Neural cell (in vitro differentiated cells): ENCODE measurements around the gene TPRA1. TPM values are rescaled to one million over a fixed set of nuclear protein-coding genes. Genes with fewer than 3 reads are reported as not detected.

Experiments
- H2AFZ ChIP-seq: fragments of 200-600, 300-800 bp; sonication (generic), shearing (Covaris generic); 2 replicates; pipeline ENCODE4 v1.6.0; 2014; ENCODE audit warnings: low read depth, mild to moderate bottlenecking, antibody characterized with exemption, low read length, moderate library complexity
- H3F3A ChIP-seq: fragments of 200-600 bp; shearing (Covaris generic); 2 replicates; pipeline ENCODE4 v1.6.1; 2016; ENCODE audit warnings: mild to moderate bottlenecking, moderate library complexity, mixed read lengths, antibody characterized with exemption, low read length; ENCODE audit not compliant: insufficient read depth, poor library complexity, severe bottlenecking
- H3K27ac ChIP-seq: fragments of 200-600, 300-800 bp; sonication (generic), shearing (Covaris generic); 2 replicates; pipeline ENCODE4 v1.5.1; 2014; ENCODE audit warnings: mild to moderate bottlenecking, low read length, moderate library complexity
- H3K27me3 ChIP-seq: fragments of 300-800, 200-600 bp; sonication (generic), shearing (Covaris generic); 2 replicates; pipeline ENCODE4 v1.6.0; 2014; ENCODE audit warnings: mild to moderate bottlenecking, low read depth, low read length, moderate library complexity; ENCODE audit not compliant: insufficient read depth
- H3K36me3 ChIP-seq: fragments of 300-800, 200-600 bp; sonication (generic), shearing (Covaris generic); 2 replicates; pipeline ENCODE4 v1.5.1; 2014; ENCODE audit warnings: mild to moderate bottlenecking, antibody characterized with exemption, low read length, moderate library complexity; ENCODE audit not compliant: insufficient read depth
- H3K4me2 ChIP-seq: fragments of 300-800, 200-600 bp; sonication (generic), shearing (Covaris generic); 2 replicates; pipeline ENCODE4 v1.6.0; 2014; ENCODE audit warnings: mild to moderate bottlenecking, low read length
- H3K4me3 ChIP-seq: fragments of 300-800, 200-600 bp; sonication (generic), shearing (Covaris generic); 2 replicates; pipeline ENCODE4 v1.5.1; 2014; ENCODE audit warnings: mild to moderate bottlenecking, low read length, moderate library complexity
- H3K79me2 ChIP-seq: fragments of 200-600 bp; shearing (Covaris generic); replicated peaks from 2 replicates; pipeline ENCODE4 v1.6.0; 2014; ENCODE audit warnings: mild to moderate bottlenecking, low read length, moderate library complexity; ENCODE audit not compliant: insufficient read depth
- H3K9ac ChIP-seq: fragments of 300-800, 200-600 bp; sonication (generic), shearing (Covaris generic); 2 replicates; pipeline ENCODE4 v1.6.1; 2016; ENCODE audit warnings: mild to moderate bottlenecking, low read length, mixed read lengths
- H3K9me2 ChIP-seq: fragments of 200-600 bp; shearing (Covaris generic); 2 replicates; pipeline ENCODE4 v1.6.1; 2016; ENCODE audit warnings: mild to moderate bottlenecking, low read length, mixed read lengths; ENCODE audit not compliant: insufficient read depth
- H3K9me3 ChIP-seq: fragments of 200-600, 300-800 bp; sonication (generic), shearing (Covaris generic); 2 replicates; pipeline ENCODE4 v1.6.1; 2016; ENCODE audit warnings: mild to moderate bottlenecking, mixed run types, low read length, moderate library complexity, mixed read lengths
- H4K20me1 ChIP-seq: fragments of 200-600 bp; shearing (Covaris generic); 2 replicates; pipeline ENCODE4 v1.6.1; 2016; ENCODE audit warnings: mild to moderate bottlenecking, mixed run types; ENCODE audit not compliant: insufficient read depth
- EP300 ChIP-seq: fragments of 450-650 bp; conservative IDR thresholded peaks from 2 replicates; pipeline ENCODE4 v1.6.1; 2014; ENCODE audit warnings: antibody characterized with exemption, mild to moderate bottlenecking, moderate library complexity; ENCODE audit not compliant: poor library complexity, severe bottlenecking
- MXI1 ChIP-seq: fragments of 450-650 bp; conservative IDR thresholded peaks from 2 replicates; pipeline ENCODE4 v1.6.1; 2014; ENCODE audit warnings: antibody characterized with exemption, mild to moderate bottlenecking; ENCODE audit not compliant: poor library complexity, severe bottlenecking
- POLR2AphosphoS5 ChIP-seq: IDR thresholded peaks from 2 replicates; pipeline ENCODE4 v1.6.1; 2012
- RAD21 ChIP-seq: fragments of 450-650 bp; conservative IDR thresholded peaks from 2 replicates; pipeline ENCODE4 v1.6.1; 2014; ENCODE audit warnings: antibody characterized with exemption, mild to moderate bottlenecking, moderate library complexity
- SMC3 ChIP-seq: fragments of 450-650 bp; conservative IDR thresholded peaks from 2 replicates; pipeline ENCODE4 v1.6.1; 2014; ENCODE audit warnings: antibody characterized with exemption, mild to moderate bottlenecking, moderate library complexity; ENCODE audit not compliant: poor library complexity
- TAF1 ChIP-seq: IDR thresholded peaks from 2 replicates; pipeline ENCODE4 v1.6.1; 2012; ENCODE audit warnings: low read depth
- polyA plus RNA-seq: library from polyadenylated mRNA; depleted of rRNA; stranded (reverse); fragments of >200 nt; gene quantifications from 2 replicates; pipeline ENCODE4 v1.2.3, GENCODE V29; 2014
- TF ChIP-seq, protein P1 (sequence below): fragments of 450-650 bp; IDR thresholded peaks from 2 replicates; pipeline ENCODE4 v1.5.1; 2014; ENCODE audit warnings: antibody characterized with exemption, mild to moderate bottlenecking, moderate library complexity; ENCODE audit not compliant: poor library complexity, severe bottlenecking
- TF ChIP-seq, protein P2 (sequence below): IDR thresholded peaks from 2 replicates; pipeline ENCODE4 v1.6.1; 2012; ENCODE audit warnings: borderline replicate concordance

Gene TPRA1
- polyA plus RNA-seq, 1 donor from 2014 or later: 26.5 TPM

DNA sequence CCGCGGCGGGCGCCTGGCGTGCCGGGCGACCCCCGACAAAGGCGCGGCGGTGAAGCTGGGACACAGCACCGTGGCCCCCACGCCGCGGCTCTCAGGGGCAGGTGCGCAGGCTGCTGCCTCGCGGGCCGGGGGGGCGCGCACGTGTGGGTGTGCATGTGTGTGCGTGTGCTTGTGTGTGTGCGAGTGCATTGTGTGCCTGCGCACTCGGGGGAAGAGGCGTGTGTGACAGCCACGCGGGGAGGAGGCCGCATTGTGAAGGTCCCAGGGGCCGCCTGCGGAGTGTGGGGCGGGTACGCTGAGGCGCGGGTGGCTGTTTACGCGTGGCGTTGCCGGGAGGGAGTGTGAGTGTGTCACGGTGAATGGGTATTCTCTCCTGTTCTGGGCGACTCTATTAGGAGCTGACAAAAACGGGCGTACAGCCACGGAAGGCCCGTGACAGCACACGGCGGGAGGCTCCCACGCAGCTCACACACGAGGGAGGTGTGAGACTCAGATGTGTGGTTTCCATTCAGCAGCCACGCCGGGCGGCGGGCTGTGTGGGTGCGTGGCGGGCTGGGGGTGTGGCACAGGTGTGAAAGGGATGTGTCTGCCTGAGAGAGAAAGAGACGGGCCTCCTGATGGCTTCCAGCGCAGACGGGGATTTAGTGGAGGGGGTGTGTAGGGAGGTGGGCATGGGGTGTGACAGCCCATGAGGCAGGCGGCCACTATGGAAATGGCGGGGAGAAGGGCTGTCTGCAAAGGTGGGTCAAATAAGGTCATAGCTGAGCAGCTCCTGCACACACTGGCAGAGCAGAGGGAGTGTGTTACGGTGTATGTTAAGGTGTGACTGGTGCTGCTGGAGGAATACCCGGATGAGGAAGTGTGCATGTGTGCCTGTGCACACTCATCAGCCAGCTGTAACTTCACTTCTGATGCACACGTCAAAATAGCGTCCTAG is 39.2 kb upstream of the TPRA1 start:
- Histone ChIP-seq H3K9me2 (no peaks in the 10 kb centered on the region), H3K9me3 (no peaks in the 10 kb centered on the region), H3F3A (no peaks in the 10 kb centered on the region), H3K4me2 (peak overlapping the region; percentile 86), H3K9ac (peak overlapping the region; percentile 74), H3K27ac (peak overlapping the region; percentile 64), H3K27me3 (no peaks in the 10 kb centered on the region), H3K79me2 (peaks cover 49% of the 10 kb centered on the region), H2AFZ (peak overlapping the region; percentile 45), H3K36me3 (no peaks in the 10 kb centered on the region), H4K20me1 (no peaks in the 10 kb centered on the region), H3K4me3 (peak overlapping the region; percentile 93)
- TF ChIP-seq POLR2AphosphoS5 (peak; percentile 34), SMC3 (no peak), MXI1 (peak; percentile 87)

DNA sequence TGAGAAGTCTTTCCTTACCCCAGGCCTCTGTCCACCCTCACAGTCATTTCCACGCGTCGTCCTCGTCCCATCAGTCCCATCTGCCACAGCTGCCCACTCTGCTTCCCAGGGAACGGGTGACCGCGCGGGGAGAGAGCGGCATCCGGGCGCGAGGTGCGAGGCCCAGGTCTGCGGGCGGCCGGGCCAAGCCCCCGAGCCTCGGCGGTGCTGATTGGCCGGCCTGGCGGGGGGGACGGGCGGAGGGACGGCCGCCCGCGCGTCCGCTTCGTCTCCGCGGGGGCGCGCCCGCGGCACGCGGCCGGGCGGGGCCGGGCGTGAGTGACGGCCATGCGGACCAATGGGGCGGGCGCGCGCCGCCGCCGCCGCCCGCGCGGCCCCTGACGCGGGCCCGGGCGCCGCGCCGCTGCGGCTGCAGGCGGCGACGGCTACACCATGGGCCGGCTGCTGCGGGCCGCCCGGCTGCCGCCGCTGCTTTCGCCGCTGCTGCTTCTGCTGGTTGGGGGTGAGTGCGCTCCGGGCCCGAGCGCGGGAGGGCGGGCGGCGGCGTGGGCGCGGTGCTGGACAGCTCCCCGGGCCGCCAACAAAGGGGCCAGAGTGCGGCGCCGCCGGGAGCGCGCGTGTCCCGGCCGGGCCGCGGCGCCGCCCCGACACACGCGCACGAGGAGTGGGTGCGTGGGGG is 38.4 kb upstream of the TPRA1 start, which contains the start of gene PODXL2:
PODXL2 (plus strand) TSS at position 398 of the 679 bp plus-strand sequence; CDS start at position 433, 35 bp downstream.
- peak within 1 kb of the TSS; percentile 86 for H3K4me2 ChIP-seq
- no peaks in the 10 kb centered on the region for H3K27me3 ChIP-seq
- H3K79me2 ChIP-seq: peaks cover 46% of the 10 kb centered on the region
- peak within 1 kb of the TSS; percentile 93 for H3K4me3 ChIP-seq
- peak within 1 kb of the TSS; percentile 45 for H2AFZ ChIP-seq
- peak within 1 kb of the TSS; percentile 74 for H3K9ac ChIP-seq
- no peaks in the 10 kb centered on the region for H3F3A ChIP-seq
- H3K36me3 ChIP-seq: no peaks in the 10 kb centered on the region
- H3K9me2 ChIP-seq: no peaks in the 10 kb centered on the region
- TF ChIP-seq POLR2AphosphoS5: peak; percentile 44
- TF ChIP-seq, protein P1, sequence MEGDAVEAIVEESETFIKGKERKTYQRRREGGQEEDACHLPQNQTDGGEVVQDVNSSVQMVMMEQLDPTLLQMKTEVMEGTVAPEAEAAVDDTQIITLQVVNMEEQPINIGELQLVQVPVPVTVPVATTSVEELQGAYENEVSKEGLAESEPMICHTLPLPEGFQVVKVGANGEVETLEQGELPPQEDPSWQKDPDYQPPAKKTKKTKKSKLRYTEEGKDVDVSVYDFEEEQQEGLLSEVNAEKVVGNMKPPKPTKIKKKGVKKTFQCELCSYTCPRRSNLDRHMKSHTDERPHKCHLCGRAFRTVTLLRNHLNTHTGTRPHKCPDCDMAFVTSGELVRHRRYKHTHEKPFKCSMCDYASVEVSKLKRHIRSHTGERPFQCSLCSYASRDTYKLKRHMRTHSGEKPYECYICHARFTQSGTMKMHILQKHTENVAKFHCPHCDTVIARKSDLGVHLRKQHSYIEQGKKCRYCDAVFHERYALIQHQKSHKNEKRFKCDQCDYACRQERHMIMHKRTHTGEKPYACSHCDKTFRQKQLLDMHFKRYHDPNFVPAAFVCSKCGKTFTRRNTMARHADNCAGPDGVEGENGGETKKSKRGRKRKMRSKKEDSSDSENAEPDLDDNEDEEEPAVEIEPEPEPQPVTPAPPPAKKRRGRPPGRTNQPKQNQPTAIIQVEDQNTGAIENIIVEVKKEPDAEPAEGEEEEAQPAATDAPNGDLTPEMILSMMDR: peak; percentile 7
- TF ChIP-seq MXI1: no peak
- H3K27ac ChIP-seq: peak within 1 kb of the TSS; percentile 64
- H3K9me3 ChIP-seq: no peaks in the 10 kb centered on the region
- H4K20me1 ChIP-seq: no peaks in the 10 kb centered on the region

DNA sequence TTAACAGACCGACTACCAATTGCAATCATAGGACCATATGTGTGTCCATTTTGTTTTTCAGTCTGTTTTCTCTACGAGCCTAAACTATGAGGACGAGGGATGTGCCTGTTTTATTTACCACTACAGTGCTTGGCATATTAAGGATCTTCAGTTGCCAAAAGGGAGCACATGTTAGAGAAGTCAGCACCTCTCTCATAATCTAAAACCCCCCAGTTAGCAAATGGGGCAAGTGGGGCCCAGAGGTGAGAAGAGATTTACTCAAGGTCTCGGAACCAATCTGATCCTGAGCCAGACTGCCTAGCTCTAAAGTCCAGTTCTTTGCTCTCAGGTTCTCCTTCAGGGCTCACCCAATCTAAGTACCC is 37.9 kb upstream of the TPRA1 start:
- Histone ChIP-seq H3K36me3 (no peaks in the 10 kb centered on the region), H3K27me3 (no peaks in the 10 kb centered on the region), H3K9ac (peak overlapping the region; percentile 31), H3K4me3 (peak overlapping the region; percentile 63), H3K9me3 (no peaks in the 10 kb centered on the region), H3K27ac (no peak overlapping the region), H3K79me2 (peaks cover 41% of the 10 kb centered on the region), H4K20me1 (no peaks in the 10 kb centered on the region), H3K9me2 (no peaks in the 10 kb centered on the region), H2AFZ (peak overlapping the region; percentile 45), H3K4me2 (peak overlapping the region; percentile 59), H3F3A (no peaks in the 10 kb centered on the region)
- TF ChIP-seq EP300 (no peak), POLR2AphosphoS5 (no peak), RAD21 (no peak), TAF1 (no peak), SMC3 (no peak)
- TF ChIP-seq, protein P1: no peak
- TF ChIP-seq, protein P2, sequence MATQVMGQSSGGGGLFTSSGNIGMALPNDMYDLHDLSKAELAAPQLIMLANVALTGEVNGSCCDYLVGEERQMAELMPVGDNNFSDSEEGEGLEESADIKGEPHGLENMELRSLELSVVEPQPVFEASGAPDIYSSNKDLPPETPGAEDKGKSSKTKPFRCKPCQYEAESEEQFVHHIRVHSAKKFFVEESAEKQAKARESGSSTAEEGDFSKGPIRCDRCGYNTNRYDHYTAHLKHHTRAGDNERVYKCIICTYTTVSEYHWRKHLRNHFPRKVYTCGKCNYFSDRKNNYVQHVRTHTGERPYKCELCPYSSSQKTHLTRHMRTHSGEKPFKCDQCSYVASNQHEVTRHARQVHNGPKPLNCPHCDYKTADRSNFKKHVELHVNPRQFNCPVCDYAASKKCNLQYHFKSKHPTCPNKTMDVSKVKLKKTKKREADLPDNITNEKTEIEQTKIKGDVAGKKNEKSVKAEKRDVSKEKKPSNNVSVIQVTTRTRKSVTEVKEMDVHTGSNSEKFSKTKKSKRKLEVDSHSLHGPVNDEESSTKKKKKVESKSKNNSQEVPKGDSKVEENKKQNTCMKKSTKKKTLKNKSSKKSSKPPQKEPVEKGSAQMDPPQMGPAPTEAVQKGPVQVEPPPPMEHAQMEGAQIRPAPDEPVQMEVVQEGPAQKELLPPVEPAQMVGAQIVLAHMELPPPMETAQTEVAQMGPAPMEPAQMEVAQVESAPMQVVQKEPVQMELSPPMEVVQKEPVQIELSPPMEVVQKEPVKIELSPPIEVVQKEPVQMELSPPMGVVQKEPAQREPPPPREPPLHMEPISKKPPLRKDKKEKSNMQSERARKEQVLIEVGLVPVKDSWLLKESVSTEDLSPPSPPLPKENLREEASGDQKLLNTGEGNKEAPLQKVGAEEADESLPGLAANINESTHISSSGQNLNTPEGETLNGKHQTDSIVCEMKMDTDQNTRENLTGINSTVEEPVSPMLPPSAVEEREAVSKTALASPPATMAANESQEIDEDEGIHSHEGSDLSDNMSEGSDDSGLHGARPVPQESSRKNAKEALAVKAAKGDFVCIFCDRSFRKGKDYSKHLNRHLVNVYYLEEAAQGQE: no peak
